ENCODE data around the gene KASH5.
A peak's percentile ranks its signal among the peaks of the same experiment; 100 is the strongest.

The KASH5 gene

DNA sequence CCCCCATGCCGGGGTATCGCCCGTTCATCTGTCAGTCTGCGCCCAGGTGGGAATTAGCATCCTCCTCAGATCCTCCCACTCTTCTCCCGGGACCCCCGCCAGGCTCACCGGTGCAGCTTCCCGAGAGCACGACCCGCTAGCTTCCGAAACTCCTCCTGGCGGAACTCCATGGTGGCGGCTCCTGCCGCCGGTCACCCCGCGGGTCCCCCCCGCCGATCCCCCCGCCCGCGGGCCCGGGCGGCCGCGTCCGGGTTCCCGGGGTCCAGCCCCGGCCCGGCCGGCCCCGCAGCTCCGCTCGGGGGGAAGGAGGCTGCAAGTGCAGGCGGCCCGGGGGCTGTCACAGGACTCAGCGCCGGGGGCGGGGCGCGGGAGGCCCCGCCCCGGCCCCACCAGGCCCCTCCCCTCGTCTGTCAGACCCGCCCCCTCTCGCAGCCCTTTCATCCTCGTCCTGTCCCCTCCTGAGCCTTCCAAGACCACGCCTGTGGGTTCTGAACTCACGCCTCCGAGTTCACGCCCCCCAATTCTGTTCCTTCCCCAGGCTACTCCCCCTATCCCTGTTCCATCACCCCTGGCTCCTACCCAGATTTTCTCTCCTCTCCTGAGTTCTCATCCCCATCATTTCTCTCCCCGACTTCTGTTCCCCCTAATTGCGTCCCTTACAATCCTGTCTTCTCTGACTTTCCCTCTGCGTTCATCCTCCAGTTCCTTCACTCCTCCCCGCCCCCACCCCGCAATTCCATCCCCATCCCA lies 53.3 kb downstream of the KASH5 start, which contains the start of gene SLC17A7:
Gene SLC17A7 (minus strand): TSS at position 318 of the 750 bp plus-strand sequence. CDS start 148 bp downstream, at position 170.
- H3K27me3 ChIP-seq (ENCODE audit: control insufficient read depth, low read length), result peaks cover 55% of the 10 kb centered on the region
- no peaks in the 10 kb centered on the region for H4K20me1 ChIP-seq (ENCODE audit: control insufficient read depth, insufficient read depth, low read depth, low read length)
- H3K9me2 ChIP-seq (replicated peaks; ENCODE audit: control insufficient read depth, low read length), result no peaks in the 10 kb centered on the region
- H3K4me1 ChIP-seq (ENCODE audit: control insufficient read depth, low read length), result peaks cover 24% of the 10 kb centered on the region
- peaks cover 1% of the 10 kb centered on the region for H3K36me3 ChIP-seq (ENCODE audit: control insufficient read depth, low read length)
- no peaks in the 10 kb centered on the region for H3K9me3 ChIP-seq (ENCODE audit: control insufficient read depth, insufficient read depth, low read length)
- no peaks in the 10 kb centered on the region for H3K79me2 ChIP-seq (ENCODE audit: control insufficient read depth, low read length)
- peak within 1 kb of the TSS; percentile 99 for H3K4me2 ChIP-seq (ENCODE audit: low read length)
- H3K27ac ChIP-seq (ENCODE audit: low read depth, low read length), result no peak within 1 kb of the TSS
- H3F3A ChIP-seq (ENCODE audit: control insufficient read depth, insufficient read depth), result peaks cover 9% of the 10 kb centered on the region
- no peak for TF ChIP-seq EZH2phosphoT487 (IDR thresholded peaks at IDR 0.05; ENCODE audit: borderline replicate concordance, low read length)
- TF ChIP-seq, protein P1, sequence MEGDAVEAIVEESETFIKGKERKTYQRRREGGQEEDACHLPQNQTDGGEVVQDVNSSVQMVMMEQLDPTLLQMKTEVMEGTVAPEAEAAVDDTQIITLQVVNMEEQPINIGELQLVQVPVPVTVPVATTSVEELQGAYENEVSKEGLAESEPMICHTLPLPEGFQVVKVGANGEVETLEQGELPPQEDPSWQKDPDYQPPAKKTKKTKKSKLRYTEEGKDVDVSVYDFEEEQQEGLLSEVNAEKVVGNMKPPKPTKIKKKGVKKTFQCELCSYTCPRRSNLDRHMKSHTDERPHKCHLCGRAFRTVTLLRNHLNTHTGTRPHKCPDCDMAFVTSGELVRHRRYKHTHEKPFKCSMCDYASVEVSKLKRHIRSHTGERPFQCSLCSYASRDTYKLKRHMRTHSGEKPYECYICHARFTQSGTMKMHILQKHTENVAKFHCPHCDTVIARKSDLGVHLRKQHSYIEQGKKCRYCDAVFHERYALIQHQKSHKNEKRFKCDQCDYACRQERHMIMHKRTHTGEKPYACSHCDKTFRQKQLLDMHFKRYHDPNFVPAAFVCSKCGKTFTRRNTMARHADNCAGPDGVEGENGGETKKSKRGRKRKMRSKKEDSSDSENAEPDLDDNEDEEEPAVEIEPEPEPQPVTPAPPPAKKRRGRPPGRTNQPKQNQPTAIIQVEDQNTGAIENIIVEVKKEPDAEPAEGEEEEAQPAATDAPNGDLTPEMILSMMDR (IDR thresholded peaks at IDR 0.05; ENCODE audit: low read depth, low read length, poor library complexity, severe bottlenecking), result no peak
- peak within 1 kb of the TSS; percentile 88; the same call in 1 of the 2 replicates for H3K4me3 ChIP-seq (ENCODE audit: low read length)

- H3K4me2 ChIP-seq (ENCODE audit: low read length), result 0 out of 2 replicates have a peak overlapping the region, but pooled peaks have one; percentile 19
Measured at GRCh38 chr19:49441960-49442350, 53.9 kb downstream of the KASH5 start.

GRCh38 chr19:49442354-49442753 lies 54.3 kb downstream of the KASH5 start:
- Histone ChIP-seq H3F3A (ENCODE audit: control insufficient read depth, insufficient read depth) (peaks cover 9% of the 10 kb centered on the region), H3K4me2 (ENCODE audit: low read length) (peak overlapping the region; percentile 99), H4K20me1 (ENCODE audit: control insufficient read depth, insufficient read depth, low read depth, low read length) (no peaks in the 10 kb centered on the region), H3K27me3 (ENCODE audit: control insufficient read depth, low read length) (peaks cover 46% of the 10 kb centered on the region), H3K9me3 (ENCODE audit: control insufficient read depth, insufficient read depth, low read length) (no peaks in the 10 kb centered on the region), H3K27ac (ENCODE audit: low read depth, low read length) (no peak overlapping the region), H3K4me3 (ENCODE audit: low read length) (peak overlapping the region; percentile 88; the same call in 1 of the 2 replicates), H3K4me1 (ENCODE audit: control insufficient read depth, low read length) (peaks cover 21% of the 10 kb centered on the region), H3K9me2 (replicated peaks; ENCODE audit: control insufficient read depth, low read length) (no peaks in the 10 kb centered on the region), H3K79me2 (ENCODE audit: control insufficient read depth, low read length) (no peaks in the 10 kb centered on the region), H3K36me3 (ENCODE audit: control insufficient read depth, low read length) (peaks cover 11% of the 10 kb centered on the region)
- TF ChIP-seq, protein P1 (IDR thresholded peaks at IDR 0.05; ENCODE audit: low read depth, low read length, poor library complexity, severe bottlenecking), result no peak
- TF ChIP-seq EZH2phosphoT487 (IDR thresholded peaks at IDR 0.05; ENCODE audit: borderline replicate concordance, low read length), result no peak

More at GRCh38 chr19:49441960-49442350, 53.9 kb downstream of the KASH5 start:
- Histone ChIP-seq H3K79me2 (ENCODE audit: control insufficient read depth, low read length) (no peaks in the 10 kb centered on the region), H3K27me3 (ENCODE audit: control insufficient read depth, low read length) (peaks cover 50% of the 10 kb centered on the region), H3K9me2 (replicated peaks; ENCODE audit: control insufficient read depth, low read length) (no peaks in the 10 kb centered on the region), H3F3A (ENCODE audit: control insufficient read depth, insufficient read depth) (peaks cover 9% of the 10 kb centered on the region), H3K36me3 (ENCODE audit: control insufficient read depth, low read length) (peaks cover 7% of the 10 kb centered on the region), H3K9me3 (ENCODE audit: control insufficient read depth, insufficient read depth, low read length) (no peaks in the 10 kb centered on the region), H4K20me1 (ENCODE audit: control insufficient read depth, insufficient read depth, low read depth, low read length) (no peaks in the 10 kb centered on the region), H3K4me3 (ENCODE audit: low read length) (no peak overlapping the region), H3K4me1 (ENCODE audit: control insufficient read depth, low read length) (peaks cover 21% of the 10 kb centered on the region), H3K27ac (ENCODE audit: low read depth, low read length) (no peak overlapping the region)
- TF ChIP-seq, protein P1 (IDR thresholded peaks at IDR 0.05; ENCODE audit: low read depth, low read length, poor library complexity, severe bottlenecking), result no peak
- TF ChIP-seq EZH2phosphoT487 (IDR thresholded peaks at IDR 0.05; ENCODE audit: borderline replicate concordance, low read length), result no peak

All from DOHH2 (cell line).